Liver (tissue), 10 donors: ENCODE results near the gene MID1. TPM values are rescaled to one million over a fixed set of nuclear protein-coding genes. Genes with fewer than 3 reads are reported as not detected.

Source experiments
- DNase-seq: peaks from one replicate; pipeline ENCODE4 v3.0.0-alpha.2; 2017; ENCODE audit warnings: low spot score
- H3K27ac ChIP-seq, 2 donors: one replicate each; pipeline ENCODE4 v1.7.0; 2013; ENCODE audit warnings: inconsistent platforms in 2 of 2, low read length in 2 of 2, control low read depth in 1 of 2, low read depth in 1 of 2, mild to moderate bottlenecking in 1 of 2
- H3K27me3 ChIP-seq, 4 donors: one replicate each; pipeline versions ENCODE4 v1.6.1 to v1.7.0; 2013; ENCODE audit warnings: low read length in 3 of 4, inconsistent platforms in 1 of 4, mild to moderate bottlenecking in 1 of 4, moderate library complexity in 1 of 4; ENCODE audit not compliant: control insufficient read depth in 4 of 4, insufficient read depth in 4 of 4
- H3K36me3 ChIP-seq, 4 donors: one replicate each; pipeline versions ENCODE4 v1.6.1 to v1.7.0; 2013; ENCODE audit warnings: low read length in 3 of 4, mild to moderate bottlenecking in 3 of 4, low read depth in 1 of 4, moderate library complexity in 1 of 4; ENCODE audit not compliant: control insufficient read depth in 4 of 4, insufficient read depth in 3 of 4
- H3K4me1 ChIP-seq, 4 donors: one replicate each; pipeline versions ENCODE4 v1.6.1 to v1.7.0; 2013; ENCODE audit warnings: low read length in 3 of 4, mild to moderate bottlenecking in 3 of 4, moderate library complexity in 1 of 4; ENCODE audit not compliant: control insufficient read depth in 4 of 4, insufficient read depth in 4 of 4
- H3K4me3 ChIP-seq, 3 donors: one replicate each; pipeline versions ENCODE4 v1.6.1 to v1.7.0; 2013; ENCODE audit warnings: low read length in 3 of 3, control low read depth in 1 of 3, low read depth in 1 of 3, mild to moderate bottlenecking in 1 of 3
- H3K9ac ChIP-seq, 2 donors: one replicate each; pipeline ENCODE4 v1.7.0; 2013; ENCODE audit warnings: low read length in 2 of 2, mild to moderate bottlenecking in 2 of 2, moderate library complexity in 2 of 2, control low read depth in 1 of 2, low read depth in 1 of 2
- H3K9me3 ChIP-seq, 4 donors: one replicate each; pipeline versions ENCODE4 v1.6.1 to v1.7.0; 2013; ENCODE audit warnings: low read length in 3 of 4; ENCODE audit not compliant: control insufficient read depth in 4 of 4
- FOXA1 ChIP-seq: IDR thresholded peaks from 2 replicates; pipeline ENCODE4 v1.6.1; 2016; ENCODE audit warnings: antibody characterized with exemption
- FOXA2 ChIP-seq: IDR thresholded peaks from 2 replicates; pipeline ENCODE4 v1.6.1; 2016; ENCODE audit warnings: antibody characterized with exemption
- GABPA ChIP-seq, 2 donors: IDR thresholded peaks in 1 of 2; conservative IDR thresholded peaks in 1 of 2; 2 replicates each; pipeline ENCODE4 v1.6.1; 2016; ENCODE audit warnings: antibody characterized with exemption in 2 of 2, mild to moderate bottlenecking in 1 of 2, moderate library complexity in 1 of 2
- NR2F2 ChIP-seq: IDR thresholded peaks from 2 replicates; pipeline ENCODE4 v1.6.1; 2016; ENCODE audit warnings: antibody characterized with exemption
- RXRA ChIP-seq, 2 donors: IDR thresholded peaks; 2 replicates each; pipeline ENCODE4 v1.6.1; 2017 to 2018; ENCODE audit warnings: antibody characterized with exemption in 2 of 2, mild to moderate bottlenecking in 1 of 2
- YY1 ChIP-seq: IDR thresholded peaks from 2 replicates; pipeline ENCODE4 v1.6.1; 2016; ENCODE audit warnings: antibody characterized with exemption, mild to moderate bottlenecking
- WGBS: extraction: QIAGEN DNeasy Blood & Tissue Kit; methylation state at CpG from one replicate; pipeline ENCODE4 v1.1.7; 2013; 5-methylcytosine and 5-hydroxymethylcytosine counted together
- polyA plus RNA-seq, 2 donors: library from polyadenylated mRNA; stranded (reverse) in 1 of 2; unstranded in 1 of 2; fragments of 200-250 nt in 1 of 2; fragments of >200 nt in 1 of 2; fragmentation: Nextera tagmentation in 1 of 2; extraction: Ambion mirVana in 1 of 2; gene quantifications; one replicate each; pipeline versions ENCODE4 v1.2.1 to v1.2.3, GENCODE V29; 2013 to 2015
- small RNA-seq: library from RNA; depleted of rRNA; stranded (forward); fragments of <200 nt; gene quantifications from one replicate; pipeline ENCODE3, GENCODE V24; 2014
- total RNA-seq, 2 donors: library from RNA; depleted of rRNA; stranded (reverse); fragments of >200 nt; gene quantifications; one replicate each; pipeline ENCODE4 v1.2.3, GENCODE V29; 2014
- TF ChIP-seq, protein P1 (sequence below): IDR thresholded peaks from 2 replicates; pipeline ENCODE4 v1.6.1; 2016; ENCODE audit warnings: antibody characterized with exemption
- TF ChIP-seq, protein P2 (sequence below): IDR thresholded peaks from 2 replicates; pipeline ENCODE4 v1.6.1; 2016; ENCODE audit warnings: antibody characterized with exemption
- donor health status: healthy.
- donor health status: healthy.
- donor health status: healthy.
- donor health status: healthy.
- donor health status: healthy.

The MID1 gene
- total and polyA plus RNA-seq, 4 donors: 1.8 to 7.9 (median 4.2) TPM

DNA sequence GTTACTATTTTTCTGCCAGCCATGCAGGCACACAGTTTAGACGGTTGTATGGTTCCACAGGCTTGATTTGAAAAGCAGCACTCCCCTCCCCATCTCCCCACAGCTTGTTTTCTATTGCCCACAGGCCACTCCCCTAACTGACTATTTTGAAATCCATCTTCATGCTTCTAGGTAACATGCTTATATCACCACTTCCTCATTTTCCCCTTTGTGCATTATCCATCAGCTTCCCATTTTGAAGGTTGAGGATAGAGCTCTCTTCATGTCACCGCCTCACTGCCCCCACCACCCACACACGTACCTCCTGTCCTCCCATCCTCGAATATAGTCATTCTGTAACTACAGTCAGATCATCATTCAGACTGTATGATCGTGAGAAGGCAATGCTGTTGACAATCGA lies 224.7 kb downstream of the MID1 start:
- Histone ChIP-seq H3K9me3 (no peaks in the 10 kb centered on the region), H3K27ac (no peak overlapping the region), H3K4me1 (no peaks in the 10 kb centered on the region), H3K9ac (no peak overlapping the region), H3K27me3 (no peaks in the 10 kb centered on the region), H3K4me3 (no peak overlapping the region), H3K36me3 (no peaks in the 10 kb centered on the region)
- 73% methylated on average over 6 of the region's 6 CpGs for WGBS
- TF ChIP-seq NR2F2 (no peak), FOXA2 (no peak), RXRA (IDR thresholded peaks at IDR 0.05) (no peak), FOXA1 (no peak), YY1 (no peak), GABPA (IDR thresholded peaks at IDR 0.05 in 1 of 2, conservative IDR thresholded peaks at IDR 0.05 in 1 of 2) (no peak)
- TF ChIP-seq, protein P1, sequence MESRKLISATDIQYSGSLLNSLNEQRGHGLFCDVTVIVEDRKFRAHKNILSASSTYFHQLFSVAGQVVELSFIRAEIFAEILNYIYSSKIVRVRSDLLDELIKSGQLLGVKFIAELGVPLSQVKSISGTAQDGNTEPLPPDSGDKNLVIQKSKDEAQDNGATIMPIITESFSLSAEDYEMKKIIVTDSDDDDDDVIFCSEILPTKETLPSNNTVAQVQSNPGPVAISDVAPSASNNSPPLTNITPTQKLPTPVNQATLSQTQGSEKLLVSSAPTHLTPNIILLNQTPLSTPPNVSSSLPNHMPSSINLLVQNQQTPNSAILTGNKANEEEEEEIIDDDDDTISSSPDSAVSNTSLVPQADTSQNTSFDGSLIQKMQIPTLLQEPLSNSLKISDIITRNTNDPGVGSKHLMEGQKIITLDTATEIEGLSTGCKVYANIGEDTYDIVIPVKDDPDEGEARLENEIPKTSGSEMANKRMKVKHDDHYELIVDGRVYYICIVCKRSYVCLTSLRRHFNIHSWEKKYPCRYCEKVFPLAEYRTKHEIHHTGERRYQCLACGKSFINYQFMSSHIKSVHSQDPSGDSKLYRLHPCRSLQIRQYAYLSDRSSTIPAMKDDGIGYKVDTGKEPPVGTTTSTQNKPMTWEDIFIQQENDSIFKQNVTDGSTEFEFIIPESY: no peak
- TF ChIP-seq, protein P2, sequence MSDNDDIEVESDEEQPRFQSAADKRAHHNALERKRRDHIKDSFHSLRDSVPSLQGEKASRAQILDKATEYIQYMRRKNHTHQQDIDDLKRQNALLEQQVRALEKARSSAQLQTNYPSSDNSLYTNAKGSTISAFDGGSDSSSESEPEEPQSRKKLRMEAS: no peak
- no peak for DNase-seq

Small RNA genes within 50 kb of the gene (small RNA-seq; reads per million reads assigned to genes)
- not detected for gene RNU6-800P
